Measurements from ENCODE around the gene FAM32A. TPM values are rescaled to one million over a fixed set of nuclear protein-coding genes. Genes with fewer than 3 reads are reported as not detected.

The FAM32A gene
- total RNA-seq, 2 donors from 2014 or later, result 29.6 to 44.5 TPM

DNA sequence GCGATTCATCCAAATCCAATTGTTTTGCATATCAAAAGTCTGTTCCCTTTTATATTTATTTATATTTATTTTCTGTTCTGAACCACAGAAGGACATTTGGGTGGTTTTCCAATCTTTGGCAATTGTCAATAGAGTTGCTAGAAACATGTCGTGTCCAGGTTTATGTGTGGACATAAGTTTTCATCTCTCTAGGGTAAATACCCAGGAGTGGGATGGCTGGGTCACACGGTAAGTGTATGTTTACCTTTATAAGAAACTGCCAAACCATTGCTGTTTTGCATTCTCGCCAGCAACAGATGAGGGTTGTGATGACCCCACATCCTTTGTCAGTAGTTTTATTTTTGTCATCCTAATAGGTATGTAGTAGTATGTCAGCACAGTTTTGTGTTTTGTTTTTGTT lies 25.0 kb downstream of the FAM32A start:
- Histone ChIP-seq H3K27ac (no peak overlapping the region), H3K27me3 (no peaks in the 10 kb centered on the region), H3K36me3 (replicated peaks in 1 of 2; ENCODE audit: insufficient read depth in 1 of 2, low read depth in 2 of 2) (peaks cover 0 to 2% of the 10 kb centered on the region in 2 donors), H3K9me3 (no peaks in the 10 kb centered on the region), H3K4me1 (no peaks in the 10 kb centered on the region), H3K4me3 (no peak overlapping the region)
- DNase-seq (no peak), ATAC-seq (no peak)
- intact Hi-C loops (cut with DNase I), result no loop called here
- no peak for TF ChIP-seq POLR2A (IDR thresholded peaks at IDR 0.05)
- 81% methylated on average over 4 of the region's 4 CpGs for WGBS, 2 donors

DNA sequence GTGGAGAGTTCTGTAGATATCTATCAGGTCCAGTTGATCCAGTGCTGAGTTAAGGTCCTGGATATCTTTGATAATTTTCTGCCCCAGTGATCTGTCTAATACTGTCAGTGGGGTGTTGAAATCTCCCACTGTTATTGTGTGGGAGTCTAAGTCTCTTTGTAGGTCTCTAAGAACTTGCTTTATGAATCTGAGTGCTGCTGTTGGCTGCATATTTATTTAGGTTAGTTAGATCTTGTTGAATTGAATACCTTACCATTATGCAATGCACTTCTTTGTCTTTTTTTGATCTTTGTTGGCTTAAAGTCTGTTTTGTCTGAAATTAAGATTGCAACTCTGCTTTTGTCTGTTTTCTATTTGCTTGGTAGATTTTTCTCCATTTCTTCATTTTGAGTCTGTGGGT lies 27.9 kb downstream of the FAM32A start:
- no peaks in the 10 kb centered on the region for H3K27me3 ChIP-seq
- intact Hi-C loops (cut with DNase I), result no loop called here
- H3K9me3 ChIP-seq, result no peaks in the 10 kb centered on the region
- DNase-seq (no peak), ATAC-seq (no peak)
- no peak for TF ChIP-seq POLR2A (IDR thresholded peaks at IDR 0.05)
- TF ChIP-seq, protein P1, sequence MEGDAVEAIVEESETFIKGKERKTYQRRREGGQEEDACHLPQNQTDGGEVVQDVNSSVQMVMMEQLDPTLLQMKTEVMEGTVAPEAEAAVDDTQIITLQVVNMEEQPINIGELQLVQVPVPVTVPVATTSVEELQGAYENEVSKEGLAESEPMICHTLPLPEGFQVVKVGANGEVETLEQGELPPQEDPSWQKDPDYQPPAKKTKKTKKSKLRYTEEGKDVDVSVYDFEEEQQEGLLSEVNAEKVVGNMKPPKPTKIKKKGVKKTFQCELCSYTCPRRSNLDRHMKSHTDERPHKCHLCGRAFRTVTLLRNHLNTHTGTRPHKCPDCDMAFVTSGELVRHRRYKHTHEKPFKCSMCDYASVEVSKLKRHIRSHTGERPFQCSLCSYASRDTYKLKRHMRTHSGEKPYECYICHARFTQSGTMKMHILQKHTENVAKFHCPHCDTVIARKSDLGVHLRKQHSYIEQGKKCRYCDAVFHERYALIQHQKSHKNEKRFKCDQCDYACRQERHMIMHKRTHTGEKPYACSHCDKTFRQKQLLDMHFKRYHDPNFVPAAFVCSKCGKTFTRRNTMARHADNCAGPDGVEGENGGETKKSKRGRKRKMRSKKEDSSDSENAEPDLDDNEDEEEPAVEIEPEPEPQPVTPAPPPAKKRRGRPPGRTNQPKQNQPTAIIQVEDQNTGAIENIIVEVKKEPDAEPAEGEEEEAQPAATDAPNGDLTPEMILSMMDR (IDR thresholded peaks at IDR 0.05), result no peak
- no peak overlapping the region for H3K27ac ChIP-seq
- no peaks in the 10 kb centered on the region for H3K4me1 ChIP-seq
- H3K36me3 ChIP-seq (replicated peaks in 1 of 2; ENCODE audit: insufficient read depth in 1 of 2, low read depth in 2 of 2), result peaks cover 0 to 2% of the 10 kb centered on the region in 2 donors
- H3K4me3 ChIP-seq, result no peak overlapping the region

DNA sequence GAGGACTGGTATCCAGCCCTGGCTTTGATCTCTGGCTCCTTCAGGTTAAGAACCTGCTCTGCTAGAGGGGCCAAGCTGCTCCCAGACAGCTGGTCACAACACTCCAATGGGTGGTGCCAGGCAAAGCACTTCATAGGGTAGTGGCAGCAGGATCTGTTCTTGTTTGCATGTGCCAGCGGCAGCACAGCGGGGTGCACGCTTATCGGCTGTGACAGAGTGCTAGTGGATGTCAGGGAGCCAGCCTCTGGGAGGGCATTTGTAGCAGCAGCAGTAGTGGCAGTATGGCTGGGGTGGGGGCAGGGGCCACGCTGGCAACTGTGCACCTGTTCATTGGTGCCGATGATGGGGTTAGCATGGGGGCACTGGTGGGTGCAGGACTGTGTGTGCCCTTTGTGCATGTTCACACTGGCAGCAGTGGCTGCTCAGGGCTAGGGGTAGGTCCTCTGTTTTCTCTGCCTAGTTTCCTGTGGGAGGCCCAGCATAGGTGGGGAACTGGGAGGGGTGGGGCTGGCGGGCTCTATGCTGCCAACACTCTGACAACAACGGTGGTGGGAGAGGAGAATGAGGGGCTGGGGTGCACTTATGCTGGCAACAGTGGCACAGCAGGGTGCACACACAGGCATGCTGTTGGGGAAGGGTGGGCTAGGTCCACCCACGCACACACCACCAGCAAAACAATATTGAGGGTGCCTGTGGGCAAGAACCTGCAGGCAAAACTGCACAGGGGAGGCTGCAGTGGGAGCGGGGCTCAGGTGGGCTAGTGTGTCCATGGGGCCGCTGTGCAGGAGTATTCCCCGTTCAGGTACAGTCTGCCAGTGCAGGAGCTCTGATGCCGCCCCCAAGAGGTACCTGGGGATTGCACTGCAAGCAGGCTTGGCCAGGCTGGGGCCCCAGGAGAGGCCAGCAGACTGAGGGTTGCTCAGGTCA lies 31.8 kb downstream of the FAM32A start:
- no peak for TF ChIP-seq POLR2A (IDR thresholded peaks at IDR 0.05)
- TF ChIP-seq, protein P1 (IDR thresholded peaks at IDR 0.05), result no peak
- DNase-seq, result peak in 1 of 4 donors; percentile 21
- no peaks in the 10 kb centered on the region for H3K4me1 ChIP-seq
- ATAC-seq, result no peak
- no peak overlapping the region for H3K4me3 ChIP-seq
- WGBS, 2 donors, result 92 to 94% methylated on average over 9 to 13 of the region's 13 CpGs
- no peak overlapping the region for H3K27ac ChIP-seq
- peaks cover 0 to 14% (median 0%) of the 10 kb centered on the region in 3 donors for H3K9me3 ChIP-seq
- H3K27me3 ChIP-seq, result no peaks in the 10 kb centered on the region
- intact Hi-C loops (cut with DNase I), result no loop called here
- peaks cover 0 to 2% of the 10 kb centered on the region in 2 donors for H3K36me3 ChIP-seq (replicated peaks in 1 of 2; ENCODE audit: insufficient read depth in 1 of 2, low read depth in 2 of 2)

DNA sequence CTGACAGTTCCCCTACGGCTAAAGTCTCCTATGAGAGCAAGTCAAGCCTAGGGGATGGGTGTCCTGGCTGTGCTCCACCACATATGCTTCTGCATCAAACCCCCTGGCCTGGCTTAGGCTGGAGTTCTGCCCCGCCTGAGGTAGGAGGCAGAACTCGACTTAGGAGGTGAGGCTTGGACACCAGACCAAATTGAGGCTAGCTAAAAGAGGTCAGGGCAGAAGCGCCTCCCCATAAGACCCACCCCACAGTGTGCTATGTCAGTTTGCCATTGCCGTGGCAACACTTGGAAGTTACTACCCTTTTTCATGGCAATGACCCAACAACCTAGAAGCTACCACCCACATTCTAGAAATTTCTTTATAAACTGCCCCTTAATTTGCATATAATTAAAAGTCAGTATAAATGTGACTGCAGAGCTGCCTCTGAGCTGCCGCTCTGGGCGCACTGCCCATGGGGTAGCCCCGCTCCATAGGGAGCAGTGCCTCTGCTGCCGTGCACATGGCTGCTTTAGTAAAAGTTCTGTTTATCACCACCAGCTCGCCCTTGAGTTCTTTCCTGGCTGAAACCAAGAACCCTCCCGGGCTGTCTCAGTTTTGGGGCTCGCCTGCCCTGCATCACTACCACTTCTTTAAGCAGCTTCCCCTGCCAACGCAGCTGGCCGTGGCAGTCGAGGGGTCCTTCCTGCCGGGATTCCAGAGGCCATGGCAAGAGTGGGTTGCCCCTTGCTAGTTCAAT lies 32.7 kb downstream of the FAM32A start:
- TF ChIP-seq, protein P1 (IDR thresholded peaks at IDR 0.05), result no peak
- no peak for TF ChIP-seq POLR2A (IDR thresholded peaks at IDR 0.05)
- H3K36me3 ChIP-seq (replicated peaks in 1 of 2; ENCODE audit: insufficient read depth in 1 of 2, low read depth in 2 of 2), result peaks cover 0 to 2% of the 10 kb centered on the region in 2 donors
- no peak overlapping the region for H3K4me3 ChIP-seq
- no peak overlapping the region for H3K27ac ChIP-seq
- intact Hi-C loops (cut with DNase I), result no loop called here
- ATAC-seq (no peak), DNase-seq (no peak)
- 92 to 95% methylated on average over 9 to 16 of the region's 16 CpGs for WGBS, 2 donors
- H3K27me3 ChIP-seq, result no peaks in the 10 kb centered on the region
- H3K4me1 ChIP-seq, result no peaks in the 10 kb centered on the region
- H3K9me3 ChIP-seq, result peaks cover 0 to 14% (median 0%) of the 10 kb centered on the region in 3 donors

DNA sequence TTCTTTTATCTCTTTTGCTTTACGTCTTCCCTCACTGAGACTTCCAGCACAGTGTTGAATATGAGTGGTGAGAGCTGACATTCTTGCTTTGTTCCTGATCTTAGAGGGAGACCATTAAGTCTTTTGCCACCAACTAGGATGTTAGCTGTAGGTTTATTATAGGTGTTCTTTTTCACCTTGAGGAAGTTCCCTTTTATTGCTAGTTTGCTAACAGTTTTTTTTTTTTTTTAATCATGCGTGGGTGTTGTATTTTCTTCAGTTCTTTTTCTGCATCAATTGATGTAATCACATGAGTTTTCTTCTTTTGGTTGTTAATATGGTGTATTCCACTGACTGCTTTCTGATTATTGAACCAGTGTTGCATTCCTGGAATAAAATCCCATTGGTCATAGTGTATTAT lies 33.6 kb downstream of the FAM32A start:
- H3K4me3 ChIP-seq, result no peak overlapping the region
- TF ChIP-seq, protein P1 (IDR thresholded peaks at IDR 0.05), result no peak
- no peak for TF ChIP-seq POLR2A (IDR thresholded peaks at IDR 0.05)
- ATAC-seq (no peak), DNase-seq (no peak)
- no peaks in the 10 kb centered on the region for H3K27me3 ChIP-seq
- intact Hi-C loops (cut with DNase I), result no loop called here
- peaks cover 0 to 2% of the 10 kb centered on the region in 2 donors for H3K36me3 ChIP-seq (replicated peaks in 1 of 2; ENCODE audit: insufficient read depth in 1 of 2, low read depth in 2 of 2)
- no peak overlapping the region for H3K27ac ChIP-seq
- peaks cover 0 to 14% (median 0%) of the 10 kb centered on the region in 3 donors for H3K9me3 ChIP-seq
- 98 to 100% methylated on average over 2 of the region's 2 CpGs for WGBS, 2 donors
- no peaks in the 10 kb centered on the region for H3K4me1 ChIP-seq

Measured in body of pancreas (tissue), 4 donors.